ENCODE measurements around the gene CLEC3B. TPM values are rescaled to one million over a fixed set of nuclear protein-coding genes. Genes with fewer than 3 reads are reported as not detected.

The CLEC3B gene, protein sequence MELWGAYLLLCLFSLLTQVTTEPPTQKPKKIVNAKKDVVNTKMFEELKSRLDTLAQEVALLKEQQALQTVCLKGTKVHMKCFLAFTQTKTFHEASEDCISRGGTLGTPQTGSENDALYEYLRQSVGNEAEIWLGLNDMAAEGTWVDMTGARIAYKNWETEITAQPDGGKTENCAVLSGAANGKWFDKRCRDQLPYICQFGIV
- 1.4 and 2.6 TPM in 2 replicates for total RNA-seq

DNA sequence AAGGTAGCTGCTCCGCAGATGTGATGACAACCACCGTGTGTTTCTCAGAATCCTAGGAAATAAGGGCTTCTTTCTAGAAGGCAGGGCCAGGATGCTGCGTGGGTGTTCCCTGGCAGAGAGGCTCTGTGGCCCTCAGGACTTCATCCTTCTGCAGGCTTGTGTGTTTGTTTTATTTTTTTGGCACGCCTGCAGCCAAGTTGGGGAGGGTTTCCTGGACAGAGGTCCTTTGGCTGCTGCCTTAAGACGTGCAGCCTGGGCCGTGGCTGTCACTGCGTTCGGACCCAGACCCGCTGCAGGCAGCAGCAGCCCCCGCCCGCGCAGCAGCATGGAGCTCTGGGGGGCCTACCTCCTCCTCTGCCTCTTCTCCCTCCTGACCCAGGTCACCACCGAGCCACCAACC is at the start of gene CLEC3B:
Gene CLEC3B, plus strand, starts transcription at position 266 of the 400 bp plus-strand sequence. Its CDS starts 60 bp downstream, at position 326.

Small RNAs within 50 kb of the gene (small RNA-seq; reads per million reads assigned to genes)
- not detected for gene RNU5B-3P

Other genes with a start within 250 kb of the CLEC3B start
- gene TMEM42, start 164.4 kb upstream of the CLEC3B start, total RNA-seq, result 5.7 and 11.1 TPM in 2 replicates
- gene TGM4, start 151.7 kb upstream of the CLEC3B start, total RNA-seq, result 0.10 and 0.33 TPM in 2 replicates
- gene ZDHHC3, start 50.1 kb upstream of the CLEC3B start, total RNA-seq, result 84.4 and 89.5 TPM in 2 replicates
- 31.4 and 33.0 TPM in 2 replicates for gene EXOSC7, start 50.1 kb upstream of the CLEC3B start, total RNA-seq
- gene CDCP1, start 120.1 kb downstream of the CLEC3B start, total RNA-seq, result 0.96 and 0.98 TPM in 2 replicates
- gene TMEM158, start 200.0 kb downstream of the CLEC3B start, total RNA-seq, result 0.33 and 1.9 TPM in 2 replicates

Data from vein endothelial cell (primary cell).